Esophagus muscularis mucosa (tissue), 3 donors: ENCODE results near the gene TEX14.

Experiments
- CTCF ChIP-seq, 3 experiments: fragments of 200-600 bp in 2 of 3; fragments of 450-650 bp in 1 of 3; sonication (generic) in 2 of 3; IDR thresholded peaks; one replicate each; pipeline ENCODE4 v1.5.1; 2017 to 2019; ENCODE audit warnings: antibody characterized with exemption in 3 of 3, mild to moderate bottlenecking in 2 of 3, moderate library complexity in 1 of 3
- POLR2A ChIP-seq: fragments of 450-650 bp; IDR thresholded peaks from one replicate; pipeline ENCODE4 v1.6.1; 2017; ENCODE audit warnings: antibody characterized with exemption, moderate library complexity, mild to moderate bottlenecking, low read depth
- POLR2AphosphoS5 ChIP-seq, 2 donors: sonication (generic); formaldehyde crosslinking; IDR thresholded peaks; one replicate each; pipeline ENCODE4 v1.6.1; 2017; ENCODE audit warnings: antibody characterized with exemption in 2 of 2

GRCh38 chr17:58640202-58640601 is 51.6 kb downstream of the TEX14 start:
- TF ChIP-seq CTCF (IDR thresholded peaks at IDR 0.05): no peak
- no peak for TF ChIP-seq POLR2A
- TF ChIP-seq POLR2AphosphoS5 (IDR thresholded peaks at IDR 0.05): no peak
